K562 (cell line): Measurements from ENCODE around the gene SLC28A1. TPM values are rescaled to one million over a fixed set of nuclear protein-coding genes. Genes with fewer than 3 reads are reported as not detected.

Experiments
- ATAC-seq: fragments of 200-7000 bp; cut with Tn5 transposase; 3 replicates; pipeline ENCODE4 v1.9.1; 2020; ENCODE audit warnings: moderate library complexity
- BruUV-seq: library from RNA; stranded (reverse); fragments of 400-500 nt; replicated peaks from 2 replicates; lab custom pipeline; 2021; lab: Mats Ljungman, UMichigan
- CTCF ChIA-PET: fragments of 300-600 bp; formaldehyde crosslinking; extraction: SDS; loops from one replicate; lab custom pipeline; 2021; ENCODE audit warnings: low intra/inter-chr PET ratio; lab: Yijun Ruan, JAX
- POLR2A ChIA-PET: fragments of 300-600, 350-650 bp; sonication (Branson Sonifier 250); formaldehyde crosslinking; extraction: SDS; loops from one replicate; lab custom pipeline; 2021; ENCODE audit warnings: antibody characterized with exemption, inconsistent platforms; lab: Yijun Ruan, JAX
- DNase-seq, 4 experiments: peaks; one replicate each; pipeline versions ENCODE4 v3.0.0 to v3.0.0-alpha.2; 2011 to 2018; ENCODE audit warnings: low spot score in 3 of 4, mixed read lengths in 3 of 4; ENCODE audit errors: extremely low read depth in 1 of 4
- FAIRE-seq: peaks from 2 replicates; lab custom pipeline; 2011; peaks lifted over from hg19 to GRCh38; lab: Jason Lieb, UNC
- H2AFZ ChIP-seq: 2 replicates; pipeline ENCODE4 v1.6.0; 2011; ENCODE audit warnings: low read depth, low read length, control low read depth, inconsistent platforms
- H3K27ac ChIP-seq: fragments of 200-600 bp; 3 replicates; pipeline ENCODE4 v1.8.0; 2011; ENCODE audit warnings: low read depth, mild to moderate bottlenecking, control low read depth, inconsistent platforms, low read length, moderate library complexity, mixed read lengths; ENCODE audit errors: extremely low read depth
- H3K27me3 ChIP-seq, 2 experiments: fragments of 300-600 bp in 1 of 2; 2 replicates in 1 of 2; 3 replicates in 1 of 2; pipeline versions ENCODE4 v1.6.0 to v1.8.0; 2011; ENCODE audit warnings: inconsistent platforms in 2 of 2, low read length in 2 of 2, mild to moderate bottlenecking in 1 of 2, mixed read lengths in 1 of 2, moderate library complexity in 1 of 2; ENCODE audit not compliant: control insufficient read depth in 2 of 2, insufficient read depth in 2 of 2
- H3K36me3 ChIP-seq: fragments of 300-600 bp; 3 replicates; pipeline ENCODE4 v1.8.0; 2011; ENCODE audit warnings: mild to moderate bottlenecking, low read length, inconsistent platforms; ENCODE audit not compliant: control insufficient read depth, insufficient read depth
- H3K4me1 ChIP-seq, 2 experiments: fragments of 200-600 bp in 1 of 2; replicated peaks in 1 of 2; 2 replicates in 1 of 2; 3 replicates in 1 of 2; pipeline versions ENCODE4 v1.5.1 to v1.8.0; 2011; ENCODE audit warnings: inconsistent platforms in 2 of 2, low read length in 2 of 2, mild to moderate bottlenecking in 1 of 2, mixed read lengths in 1 of 2, moderate library complexity in 1 of 2; ENCODE audit not compliant: control insufficient read depth in 2 of 2, insufficient read depth in 2 of 2
- H3K4me2 ChIP-seq: 2 replicates; pipeline ENCODE4 v1.6.1; 2011; ENCODE audit warnings: low read length, control low read depth, inconsistent platforms, mixed read lengths; ENCODE audit not compliant: insufficient read depth
- H3K4me3 ChIP-seq: fragments of 200-600 bp; sonication (generic), shearing (Covaris generic); 2 replicates; pipeline ENCODE4 v1.5.1; 2016; ENCODE audit warnings: control low read depth, inconsistent platforms
- H3K79me2 ChIP-seq: fragments of 200-600 bp; 3 replicates; pipeline ENCODE4 v1.8.0; 2011; ENCODE audit warnings: low read length, inconsistent platforms; ENCODE audit not compliant: control insufficient read depth, insufficient read depth
- H3K9ac ChIP-seq, 2 experiments: 2 replicates each; pipeline versions ENCODE4 v1.6.0 to v1.6.1; 2011; ENCODE audit warnings: low read depth in 2 of 2, low read length in 2 of 2, control low read depth in 1 of 2, inconsistent platforms in 1 of 2, mild to moderate bottlenecking in 1 of 2, mixed read lengths in 1 of 2; ENCODE audit not compliant: insufficient read depth in 1 of 2
- H3K9me1 ChIP-seq: one replicate; pipeline ENCODE4 v1.6.0; 2011; ENCODE audit warnings: inconsistent platforms, mild to moderate bottlenecking, low read length, moderate library complexity; ENCODE audit not compliant: control insufficient read depth, insufficient read depth
- H3K9me3 ChIP-seq: replicated peaks from 2 replicates; pipeline ENCODE4 v1.5.1; 2011; ENCODE audit warnings: low read depth, low read length, inconsistent platforms; ENCODE audit not compliant: control insufficient read depth, insufficient read depth
- H4K20me1 ChIP-seq: replicated peaks from 2 replicates; pipeline ENCODE4 v1.6.1; 2011; ENCODE audit warnings: low read length, inconsistent platforms, mixed read lengths; ENCODE audit not compliant: control insufficient read depth, insufficient read depth
- CEBPZ ChIP-seq: fragments of 150-350 bp; IDR thresholded peaks from 2 replicates; pipeline ENCODE4 v1.6.1; 2014; ENCODE audit warnings: low read depth, mild to moderate bottlenecking, low read length, borderline replicate concordance
- FOSL1 ChIP-seq: fragments of 200-800 bp; sonication (Bioruptor generic); conservative IDR thresholded peaks from 2 replicates; pipeline ENCODE4 v1.6.1; 2016; ENCODE audit warnings: missing genetic modification characterization, missing compliant biosample characterization
- ZNF134 ChIP-seq: fragments of 250-450 bp; sonication (Bioruptor Pico); conservative IDR thresholded peaks from 2 replicates; pipeline ENCODE4 v1.4.0; 2020
- WGBS: fragments of 100-300 bp; shearing (Covaris generic); methylation state at CpG from one replicate; pipeline ENCODE4 v1.1.6; 2016; ENCODE audit warnings: low coverage, mixed read lengths; ENCODE audit not compliant: insufficient coverage; ENCODE audit errors: missing lambda C conversion rate; 5-methylcytosine and 5-hydroxymethylcytosine counted together
- in situ Hi-C: fragments of 300-500 bp; cut with MboI; formaldehyde crosslinking; loops from 4 replicates; pipeline ENCODE4 v1.15.0; 2018; ENCODE audit warnings: inconsistent platforms, mixed read lengths
- intact Hi-C: fragments of 100-400 bp; cut with micrococcal nuclease; formaldehyde crosslinking; loops from 2 replicates; pipeline ENCODE4 v1.14.2; 2022
- polyA plus RNA-seq, 8 experiments: library from polyadenylated mRNA; depleted of rRNA in 4 of 8; stranded (reverse) in 5 of 8; unstranded in 3 of 8; fragments of >200 nt; fragmentation: Nextera tagmentation in 2 of 8; fragmentation: Illumina TruSeq in 1 of 8; extraction: Ambion mirVana in 2 of 8; extraction: Trizol in 1 of 8; gene quantifications; 2 replicates each; pipeline versions ENCODE4 v1.2.1 to v1.2.3, GENCODE V29; 2011 to 2014; ENCODE audit warnings: inconsistent platforms in 1 of 8, missing spikeins in 1 of 8
- total RNA-seq, 7 experiments: library from RNA; depleted of rRNA in 6 of 7; stranded (reverse); fragments of >200 nt in 6 of 7; fragmentation: Illumina TruSeq in 2 of 7; extraction: Trizol in 2 of 7; gene quantifications; 2 replicates each; pipeline versions ENCODE4 v1.2.1 to v1.2.3, GENCODE V29; 2011 to 2021; ENCODE audit warnings: low replicate concordance in 1 of 7

The SLC28A1 gene
- total and polyA plus RNA-seq, 9 of the 15 experiments (the other 6 are each of a cell fraction or from before 2014, with no cell fraction given): 0.04 TPM; not detected in 8

DNA sequence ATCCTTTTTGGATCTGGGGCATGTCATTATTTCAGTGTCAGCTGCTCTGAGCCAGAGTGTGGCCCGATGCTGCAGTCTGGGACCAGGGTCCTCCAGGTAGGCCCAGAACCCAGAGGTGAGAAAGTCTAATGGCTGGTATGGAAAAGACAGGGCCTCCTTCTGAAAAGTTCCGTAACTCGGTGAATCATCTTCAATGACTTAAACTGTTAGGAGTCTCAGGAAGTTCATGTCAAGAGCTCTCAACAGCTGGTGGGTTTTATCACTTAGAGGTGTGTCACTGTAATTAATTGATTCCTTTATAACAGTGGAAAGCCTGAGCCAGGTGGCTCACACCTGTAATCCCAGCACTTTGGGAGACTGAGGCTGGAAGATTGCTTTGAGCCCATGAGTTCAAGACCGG is 68.7 kb downstream of the SLC28A1 start:
- in situ Hi-C loops (loop anchor here (5.0 kb wide), 1 partner anchor 89 kb away; no protein-coding TSS in a partner anchor), intact Hi-C loops (no loop called here)
- WGBS: 81% methylated on average over 4 of the region's 4 CpGs
- Histone ChIP-seq H4K20me1 (no peaks in the 10 kb centered on the region), H3K79me2 (no peaks in the 10 kb centered on the region), H2AFZ (peak overlapping the region; percentile 44; the same call in 1 of the 2 replicates), H3K9me3 (no peaks in the 10 kb centered on the region), H3K4me1 (peaks cover 40 to 70% of the 10 kb centered on the region in 2 experiments), H3K4me3 (no peak overlapping the region), H3K9ac (no peak overlapping the region), H3K36me3 (no peaks in the 10 kb centered on the region), H3K9me1 (no peaks in the 10 kb centered on the region), H3K4me2 (no peak overlapping the region), H3K27ac (no peak overlapping the region), H3K27me3 (no peaks in the 10 kb centered on the region)
- FAIRE-seq: no peak
- BruUV-seq: no TSS peak
- ChIA-PET CTCF (no interaction called here), POLR2A (interaction anchor here (1.0 kb wide), 2 partner anchors 25 to 27 kb away, joined by 3 read pairs; no protein-coding TSS in a partner anchor)
- TF ChIP-seq FOSL1 (tag) (0 out of 2 replicates have a peak, but pooled peaks have one; percentile 18), CEBPZ (no peak), ZNF134 (CRISPR knock-in tag) (no peak)
- no peak for DNase-seq
- no peak for ATAC-seq
